ENCODE data around the gene HERC6.
"Not testable (repeated sequence)": the region's sequence is repeated elsewhere in the genome, so short reads cannot be mapped to it uniquely, and the experiment has no call there.

Gene HERC6

DNA sequence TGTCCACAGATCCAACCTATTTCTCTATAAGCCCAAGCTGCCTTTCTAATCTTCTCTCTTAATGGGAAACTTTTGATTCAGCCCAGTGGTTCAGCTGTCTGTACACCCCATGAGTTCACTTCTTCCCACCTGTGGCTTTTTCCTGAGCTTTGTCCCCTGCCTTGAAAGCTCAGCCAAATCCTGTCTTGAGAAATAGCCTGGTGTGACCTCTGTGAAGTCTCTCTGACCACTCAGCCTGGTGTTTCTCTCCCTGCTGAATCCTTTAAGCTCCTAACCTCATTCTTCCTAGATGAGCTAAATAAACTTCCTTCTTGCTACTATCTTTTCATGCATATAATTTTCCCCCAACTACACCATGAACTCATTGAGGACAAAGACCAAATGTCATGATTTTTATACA lies 63.0 kb downstream of the HERC6 start:
- POLR2A ChIA-PET: no interaction called here
- no peak for DNase-seq (ENCODE audit: extremely low spot score)
- CTCF ChIA-PET: interaction anchor here (0.9 to 2.1 kb wide), 2 partner anchors 14 to 46 kb away, joined by 3 to 8 read pairs; no protein-coding TSS in a partner anchor
- TF ChIP-seq, protein P1, sequence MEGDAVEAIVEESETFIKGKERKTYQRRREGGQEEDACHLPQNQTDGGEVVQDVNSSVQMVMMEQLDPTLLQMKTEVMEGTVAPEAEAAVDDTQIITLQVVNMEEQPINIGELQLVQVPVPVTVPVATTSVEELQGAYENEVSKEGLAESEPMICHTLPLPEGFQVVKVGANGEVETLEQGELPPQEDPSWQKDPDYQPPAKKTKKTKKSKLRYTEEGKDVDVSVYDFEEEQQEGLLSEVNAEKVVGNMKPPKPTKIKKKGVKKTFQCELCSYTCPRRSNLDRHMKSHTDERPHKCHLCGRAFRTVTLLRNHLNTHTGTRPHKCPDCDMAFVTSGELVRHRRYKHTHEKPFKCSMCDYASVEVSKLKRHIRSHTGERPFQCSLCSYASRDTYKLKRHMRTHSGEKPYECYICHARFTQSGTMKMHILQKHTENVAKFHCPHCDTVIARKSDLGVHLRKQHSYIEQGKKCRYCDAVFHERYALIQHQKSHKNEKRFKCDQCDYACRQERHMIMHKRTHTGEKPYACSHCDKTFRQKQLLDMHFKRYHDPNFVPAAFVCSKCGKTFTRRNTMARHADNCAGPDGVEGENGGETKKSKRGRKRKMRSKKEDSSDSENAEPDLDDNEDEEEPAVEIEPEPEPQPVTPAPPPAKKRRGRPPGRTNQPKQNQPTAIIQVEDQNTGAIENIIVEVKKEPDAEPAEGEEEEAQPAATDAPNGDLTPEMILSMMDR (IDR thresholded peaks at IDR 0.05; ENCODE audit: control extremely low read depth, extremely low read depth, low read depth, missing control alignments): no peak

DNA sequence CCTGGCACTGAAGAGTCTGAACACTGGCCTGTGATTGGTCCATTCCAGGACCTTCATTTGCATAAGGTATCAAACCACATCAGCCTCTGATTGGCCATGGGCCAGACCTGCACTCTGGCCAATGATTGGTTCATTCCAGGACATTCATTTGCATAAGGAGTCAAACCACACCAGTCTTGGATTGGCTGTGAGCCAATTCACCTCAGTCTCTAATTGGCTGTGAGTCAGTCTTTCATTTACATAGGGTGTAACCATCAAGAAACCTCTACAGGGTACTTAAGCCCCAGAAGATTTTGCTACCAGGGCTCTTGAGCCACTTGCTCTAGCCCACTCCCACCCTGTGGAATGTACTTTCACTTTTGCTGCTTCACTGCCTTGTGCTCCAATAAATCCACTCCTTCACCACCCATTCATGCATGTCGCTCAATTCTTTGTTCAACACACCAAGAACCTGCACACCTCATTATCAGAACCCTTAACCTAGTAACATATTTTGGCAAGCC lies 64.1 kb downstream of the HERC6 start:
- POLR2A ChIA-PET: no interaction called here
- CTCF ChIA-PET: no interaction called here
- no peak for DNase-seq (ENCODE audit: extremely low spot score)
- TF ChIP-seq, protein P1 (IDR thresholded peaks at IDR 0.05; ENCODE audit: control extremely low read depth, extremely low read depth, low read depth, missing control alignments): no peak

DNA sequence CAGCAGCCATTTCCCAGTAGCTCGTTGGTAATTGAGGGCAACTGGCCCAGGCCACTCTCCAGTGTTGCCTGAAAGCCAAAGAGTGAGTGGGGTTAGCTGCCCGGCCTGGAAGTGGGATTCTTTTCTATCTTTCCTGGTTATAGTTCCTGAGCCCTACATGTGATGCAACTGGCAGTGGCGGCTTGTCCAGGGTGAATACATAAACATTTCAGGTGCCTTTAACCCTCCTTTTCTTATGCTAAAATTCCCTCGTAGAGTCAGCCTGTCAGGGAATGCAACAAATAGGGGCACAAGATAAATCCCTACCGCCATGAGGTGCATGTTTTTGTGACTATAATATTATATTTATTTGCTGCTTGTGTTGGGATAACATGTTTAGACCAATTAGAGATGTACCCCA lies 64.8 kb downstream of the HERC6 start:
- POLR2A ChIA-PET: no interaction called here
- CTCF ChIA-PET: no interaction called here
- DNase-seq (ENCODE audit: extremely low spot score): no peak
- TF ChIP-seq, protein P1 (IDR thresholded peaks at IDR 0.05; ENCODE audit: control extremely low read depth, extremely low read depth, low read depth, missing control alignments): no peak

DNA sequence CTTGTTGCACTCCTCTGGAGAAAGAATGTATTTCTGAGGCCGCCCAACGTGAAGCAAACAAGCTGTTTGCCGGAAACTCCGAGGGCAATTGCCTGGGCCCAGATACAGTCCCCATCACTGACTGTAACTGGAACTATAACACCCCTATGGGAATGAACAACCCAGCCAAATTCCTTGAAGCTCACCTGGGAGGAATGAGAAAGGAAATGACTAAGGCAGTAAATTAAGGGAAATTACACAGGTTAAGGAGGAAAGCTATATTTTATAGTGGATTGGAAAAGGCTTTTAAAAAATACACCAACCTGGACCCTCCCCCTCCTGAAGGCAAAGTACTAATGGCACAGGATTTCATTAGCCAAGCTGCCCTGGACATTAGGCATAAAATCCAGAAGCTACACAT lies 66.6 kb downstream of the HERC6 start:
- ChIA-PET POLR2A (no interaction called here), CTCF (interaction anchor here (0.8 to 1.8 kb wide), 4 partner anchors 10 to 76 kb away, joined by 3 to 8 read pairs (median 4); partner anchors contain the start of gene HERC5)
- DNase-seq (ENCODE audit: extremely low spot score): no peak
- TF ChIP-seq, protein P1 (IDR thresholded peaks at IDR 0.05; ENCODE audit: control extremely low read depth, extremely low read depth, low read depth, missing control alignments): no peak

DNA sequence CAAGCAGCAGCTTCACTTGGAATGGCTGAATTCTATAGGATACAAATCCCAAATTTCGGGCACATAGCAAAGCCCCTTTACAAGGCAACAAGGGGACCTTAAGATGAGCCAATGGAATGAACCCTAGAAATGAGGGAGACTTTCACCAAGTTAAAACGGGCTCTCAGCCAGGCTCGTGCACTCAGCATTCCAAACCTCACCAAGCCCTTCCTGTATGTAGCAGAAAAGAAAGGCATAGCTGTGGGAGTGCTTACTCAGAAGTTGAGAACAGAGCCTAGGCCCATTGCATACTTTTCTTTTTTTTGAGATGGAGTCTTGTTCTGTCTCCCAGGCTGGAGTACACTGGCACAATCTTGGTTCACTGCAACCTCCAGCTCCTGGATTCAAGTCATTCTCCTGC lies 67.5 kb downstream of the HERC6 start:
- TF ChIP-seq, protein P1 (IDR thresholded peaks at IDR 0.05; ENCODE audit: control extremely low read depth, extremely low read depth, low read depth, missing control alignments): no peak
- CTCF ChIA-PET: interaction anchor here (0.8 to 1.8 kb wide), 5 partner anchors 9 to 76 kb away, joined by 3 to 8 read pairs (median 3); no protein-coding TSS in a partner anchor
- no peak for DNase-seq (ENCODE audit: extremely low spot score)
- POLR2A ChIA-PET: no interaction called here

DNA sequence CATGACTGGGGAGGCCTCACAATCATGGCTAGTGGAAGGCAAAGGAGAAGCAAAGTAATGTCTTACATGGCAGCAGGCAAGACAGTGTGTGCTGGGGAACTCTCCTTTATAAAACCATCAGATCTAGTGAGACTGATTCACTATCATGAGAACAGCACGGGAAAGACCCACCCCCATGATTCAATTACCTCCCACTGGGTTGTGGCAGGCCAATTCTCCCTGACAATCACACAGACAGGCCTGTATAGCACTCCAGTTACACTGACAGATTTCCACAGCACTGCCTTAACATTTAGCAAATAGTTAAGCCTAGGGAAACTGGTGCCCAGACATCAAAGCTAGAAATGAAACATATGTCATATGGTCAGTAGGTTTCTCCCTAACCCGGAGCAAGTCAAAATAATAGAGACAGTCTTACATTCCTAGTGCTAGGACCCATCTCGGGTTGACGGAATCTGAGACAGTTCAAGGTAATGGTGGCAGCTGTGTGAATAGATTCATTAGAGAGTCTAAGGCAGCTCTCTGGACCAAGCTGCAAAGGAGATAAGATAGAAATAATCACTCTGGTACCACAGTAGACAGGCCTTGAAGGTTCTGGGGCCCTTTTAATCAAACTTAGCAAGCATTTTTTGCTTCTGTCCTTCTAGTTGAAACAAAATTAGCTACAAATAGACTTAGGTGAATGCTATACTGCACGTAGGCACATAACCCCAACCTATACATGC lies 68.9 kb downstream of the HERC6 start:
- ChIA-PET POLR2A (interaction anchor here (0.6 kb wide), 1 partner anchor 424 kb away, joined by 9 read pairs; no protein-coding TSS in a partner anchor), CTCF (interaction anchor here (0.7 to 1.6 kb wide), 5 partner anchors 9 to 164 kb away, joined by 3 to 5 read pairs (median 4); partner anchors contain the start of gene PPM1K)
- TF ChIP-seq, protein P1 (IDR thresholded peaks at IDR 0.05; ENCODE audit: control extremely low read depth, extremely low read depth, low read depth, missing control alignments): no peak
- DNase-seq (ENCODE audit: extremely low spot score): no peak

DNA sequence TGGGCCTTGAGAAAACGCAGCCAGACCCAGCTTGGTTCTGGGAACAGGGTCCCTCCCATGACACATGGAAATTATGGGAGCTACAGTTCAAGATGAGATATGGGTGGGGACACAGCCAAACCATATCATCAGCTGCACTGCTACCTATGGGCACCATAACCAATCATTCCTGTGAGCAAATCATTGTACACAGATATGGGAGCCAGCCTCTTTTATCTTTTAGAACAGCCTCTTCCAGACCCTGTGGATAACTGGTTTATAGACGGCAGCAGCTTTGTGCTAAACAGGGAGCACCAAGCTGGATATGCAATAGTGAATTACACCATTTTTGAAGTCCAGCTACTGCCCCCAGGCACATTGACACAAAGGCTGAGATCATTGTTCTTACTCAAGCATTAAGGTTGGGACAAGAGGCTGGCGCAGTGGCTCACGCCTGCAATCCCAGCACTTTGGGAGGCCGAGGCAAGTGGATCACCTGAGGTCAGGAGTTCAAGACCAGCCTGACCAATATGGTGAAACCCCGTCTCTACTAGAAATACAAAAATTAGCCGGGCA lies 69.6 kb downstream of the HERC6 start:
- ChIA-PET POLR2A (interaction anchor here (0.6 kb wide), 2 partner anchors 30 to 424 kb away, joined by 4 to 9 read pairs; no protein-coding TSS in a partner anchor), CTCF (interaction anchor here (0.8 to 1.3 kb wide), 2 partner anchors 33 to 67 kb away, joined by 3 to 5 read pairs; no protein-coding TSS in a partner anchor)
- not testable (repeated sequence) for DNase-seq (ENCODE audit: extremely low spot score)

Measured in GM10248 (cell line).